ENCODE measurements around the gene TPSG1. TPM values are rescaled to one million over a fixed set of nuclear protein-coding genes. Genes with fewer than 3 reads are reported as not detected.

Gene TPSG1
- total RNA-seq = not detected in 2 replicates

DNA sequence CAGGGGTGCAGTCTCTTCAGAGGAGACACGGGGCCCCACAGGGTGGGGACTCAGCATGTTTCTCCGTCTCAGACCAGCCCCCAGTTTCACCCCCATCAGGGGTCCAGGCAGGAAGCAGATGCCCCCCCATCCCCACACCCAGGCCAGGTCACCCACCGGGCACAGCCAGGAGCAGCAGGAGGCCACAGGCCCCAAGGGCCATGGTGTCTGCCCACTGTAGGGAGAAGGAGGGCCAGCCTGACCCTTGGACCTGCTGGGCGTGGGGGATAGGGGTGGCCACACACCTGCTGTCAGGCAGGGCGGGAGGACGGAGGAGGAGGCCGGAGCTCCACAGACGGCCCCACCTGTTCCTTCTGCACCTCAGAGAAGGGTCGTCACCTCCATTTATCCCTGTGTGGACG is at the start of gene TPSG1:
TSS of gene TPSG1 (minus strand) at position 218 of the 401 bp plus-strand sequence. CDS start at position 202, 16 bp downstream.

DNA sequence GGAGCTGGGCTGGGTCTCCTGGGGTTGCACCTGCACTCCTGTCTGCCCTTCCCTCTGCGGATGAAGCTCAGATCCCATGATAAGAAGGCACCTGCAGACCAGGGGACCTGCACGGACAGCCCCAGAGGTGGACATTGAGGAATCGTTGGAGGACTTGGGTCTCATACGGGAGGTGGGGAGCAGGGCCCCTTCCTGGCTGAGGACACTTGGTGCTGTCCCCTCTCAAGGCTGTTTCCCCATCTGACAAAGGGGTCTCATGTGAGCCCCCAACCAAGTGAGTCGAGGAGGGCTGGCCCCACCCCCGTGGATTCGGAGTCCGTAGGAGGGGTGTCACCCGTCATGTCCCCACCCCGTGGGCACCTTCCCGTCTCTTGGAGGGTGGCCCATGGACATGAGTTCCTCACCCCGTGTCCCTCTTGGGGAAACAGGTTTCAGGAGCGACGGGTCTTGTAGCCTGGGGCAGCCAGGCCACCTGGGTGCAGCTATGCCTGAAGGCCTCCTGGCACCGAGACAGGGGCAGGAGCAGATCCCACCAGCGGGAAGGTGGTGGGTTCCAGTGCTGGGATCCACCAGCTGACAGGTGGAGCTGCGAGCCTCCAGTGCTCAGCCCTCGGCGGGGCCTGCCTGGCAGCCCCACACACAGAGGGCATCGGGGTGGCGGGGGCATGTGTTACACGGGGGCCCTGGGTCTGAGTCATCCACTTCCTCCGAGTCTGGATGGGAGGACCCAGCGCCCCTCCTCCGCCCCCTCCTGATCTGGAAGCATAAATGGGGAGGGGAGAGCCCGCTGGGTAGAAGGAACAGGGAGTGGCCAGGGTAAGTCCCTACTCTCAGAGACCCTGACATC is 30.4 kb upstream of the TPSG1 start, which contains the start of gene TPSD1:
TSS of gene TPSD1 (plus strand) at position 794 of the 847 bp plus-strand sequence. CDS start 212 bp downstream, outside the sequence.

DNA sequence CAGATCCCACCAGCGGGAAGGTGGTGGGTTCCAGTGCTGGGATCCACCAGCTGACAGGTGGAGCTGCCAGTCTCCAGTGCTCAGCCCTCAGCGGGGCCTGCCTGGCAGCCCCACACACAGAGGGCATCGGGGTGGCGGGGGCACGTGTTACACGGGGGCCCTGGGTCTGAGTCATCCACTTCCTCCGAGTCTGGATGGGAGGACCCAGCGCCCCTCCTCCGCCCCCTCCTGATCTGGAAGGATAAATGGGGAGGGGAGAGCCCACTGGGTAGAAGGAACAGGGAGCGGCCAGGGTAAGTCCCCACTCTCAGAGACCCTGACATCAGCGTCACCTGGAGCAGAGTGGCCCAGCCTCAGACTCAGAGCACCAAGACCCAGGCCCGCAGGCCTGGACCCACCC is 15.4 kb upstream of the TPSG1 start, which contains the start of gene TPSAB1:
TSS of gene TPSAB1 (plus strand) at position 270 of the 400 bp plus-strand sequence. CDS start 234 bp downstream, outside the sequence.

DNA sequence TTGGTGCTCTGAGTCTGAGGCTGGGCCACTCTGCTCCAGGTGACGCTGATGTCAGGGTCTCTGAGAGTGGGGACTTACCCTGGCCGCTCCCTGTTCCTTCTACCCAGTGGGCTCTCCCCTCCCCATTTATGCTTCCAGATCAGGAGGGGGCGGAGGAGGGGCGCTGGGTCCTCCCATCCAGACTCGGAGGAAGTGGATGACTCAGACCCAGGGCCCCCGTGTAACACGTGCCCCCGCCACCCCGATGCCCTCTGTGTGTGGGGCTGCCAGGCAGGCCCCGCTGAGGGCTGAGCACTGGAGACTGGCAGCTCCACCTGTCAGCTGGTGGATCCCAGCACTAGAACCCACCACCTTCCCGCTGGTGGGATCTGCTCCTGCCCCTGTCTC is 5.0 kb upstream of the TPSG1 start, which contains the start of gene TPSB2:
TSS of gene TPSB2 (minus strand) at position 101 of the 387 bp plus-strand sequence. CDS start 233 bp downstream, outside the sequence.

Other genes starting within 250 kb of the TPSG1 start
- gene SOX8, start 243.5 kb downstream of the TPSG1 start, total RNA-seq = 0.28 and 0.45 TPM in 2 replicates
- under 0.01 TPM in 1 of 2 replicates, not detected in the other for gene SSTR5, start 152.5 kb downstream of the TPSG1 start, total RNA-seq
- gene C1QTNF8, start 129.0 kb downstream of the TPSG1 start, total RNA-seq = not detected in 2 replicates
- gene CACNA1H, start 72.2 kb downstream of the TPSG1 start, total RNA-seq = 1.8 TPM in 1 of 2 replicates, not detected in the other
- not detected in 2 replicates for gene TPSB2, start 4.9 kb upstream of the TPSG1 start, total RNA-seq
- not detected in 2 replicates for gene TPSAB1, start 15.4 kb upstream of the TPSG1 start, total RNA-seq
- not detected in 2 replicates for gene TPSD1, start 30.8 kb upstream of the TPSG1 start, total RNA-seq
- 44.3 and 50.8 TPM in 2 replicates for gene UBE2I, start 84.4 kb upstream of the TPSG1 start, total RNA-seq
- gene BAIAP3, start 108.4 kb upstream of the TPSG1 start, total RNA-seq = 0.18 and 1.4 TPM in 2 replicates
- 64.8 and 70.5 TPM in 2 replicates for gene TSR3, start 126.6 kb upstream of the TPSG1 start, total RNA-seq
- 19.9 and 36.2 TPM in 2 replicates for gene GNPTG, start 126.7 kb upstream of the TPSG1 start, total RNA-seq
- gene UNKL, start 189.4 kb upstream of the TPSG1 start, total RNA-seq = 8.4 and 8.5 TPM in 2 replicates
- gene UQCC4, start 195.5 kb upstream of the TPSG1 start, total RNA-seq = 17.4 and 20.5 TPM in 2 replicates
- not detected in 2 replicates for gene PERCC1, start 205.8 kb upstream of the TPSG1 start, total RNA-seq
- under 0.01 and 0.09 TPM in 2 replicates for gene CCDC154, start 219.3 kb upstream of the TPSG1 start, total RNA-seq
- gene CLCN7, start 249.8 kb upstream of the TPSG1 start, total RNA-seq = 37.3 and 54.8 TPM in 2 replicates